GM18873 (cell line): ENCODE measurements around the gene CYP26B1.

Experiments used
- ATAC-seq: cut with Tn5 transposase; IDR thresholded peaks from one replicate; pipeline ENCODE4 v1.9.1; 2021; ENCODE audit warnings: mild to moderate bottlenecking, moderate library complexity, moderate number of reproducible peaks; ENCODE audit not compliant: unreplicated experiment, low FRiP score

The CYP26B1 gene

DNA sequence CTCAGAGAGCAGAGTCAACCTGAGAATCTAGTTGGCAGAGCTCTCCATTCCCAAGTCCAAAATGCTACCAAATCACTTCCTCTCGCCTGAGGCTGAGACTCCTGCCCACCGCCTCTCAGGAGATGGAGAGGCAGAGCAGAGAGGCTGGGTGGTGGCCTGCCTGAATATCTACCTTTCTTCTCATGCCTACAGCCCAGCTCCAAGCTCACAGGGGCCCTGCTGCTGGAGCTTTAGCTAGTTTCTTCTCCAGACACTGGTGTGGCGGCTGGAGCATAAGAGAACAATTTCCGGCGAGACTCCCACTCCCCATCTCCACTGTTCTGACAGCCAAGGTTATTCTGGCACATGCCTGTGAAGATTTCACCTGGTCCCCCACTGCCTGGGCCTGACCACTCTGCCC is 8.1 kb upstream of the CYP26B1 start:
- ATAC-seq, result no peak

DNA sequence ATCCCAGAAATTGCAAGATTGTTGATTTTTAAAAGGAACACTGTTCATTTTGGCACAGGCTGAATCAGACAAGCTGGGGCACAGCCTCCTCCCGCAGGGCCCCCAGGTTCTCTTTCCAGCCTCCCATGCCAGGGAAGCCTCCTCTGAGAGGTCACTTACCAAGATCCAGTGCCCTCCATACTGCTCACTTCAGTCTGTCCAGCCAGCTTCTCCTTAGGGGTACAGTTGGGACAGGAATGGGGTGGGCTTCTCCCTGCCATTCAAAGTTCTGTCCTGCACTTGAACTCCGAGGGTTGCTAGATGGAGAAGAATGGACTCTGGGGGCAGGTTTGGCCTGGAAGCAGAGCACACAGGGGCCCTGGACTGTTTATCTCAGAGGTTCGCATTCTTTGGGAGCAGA is 7.5 kb upstream of the CYP26B1 start:
- ATAC-seq, result no peak

- ATAC-seq, result no peak
Measured at GRCh38 chr2:72154386-72154975, 6.8 kb upstream of the CYP26B1 start.

DNA sequence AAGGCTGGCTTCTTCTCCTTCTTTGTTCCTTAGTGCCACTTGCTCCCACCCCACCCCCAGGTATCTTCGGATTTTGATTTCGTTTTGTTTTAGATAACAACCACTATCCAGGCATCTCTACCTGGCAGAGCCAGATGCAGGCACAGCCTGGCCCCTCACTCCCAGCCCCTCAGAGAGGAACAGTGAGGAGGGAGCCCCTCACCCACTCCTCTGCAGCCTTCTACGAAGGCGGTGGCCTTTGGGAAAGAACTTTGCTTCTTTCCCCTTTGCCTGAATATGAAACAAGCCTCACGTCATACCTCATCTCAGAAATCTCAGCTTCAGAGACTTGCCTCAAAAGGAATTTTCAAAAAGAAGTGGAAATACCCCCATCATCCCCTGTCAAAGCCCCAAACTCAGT is 6.3 kb upstream of the CYP26B1 start:
- no peak for ATAC-seq

GRCh38 chr2:72153026-72153791 is 5.5 kb upstream of the CYP26B1 start:
- ATAC-seq, result no peak

DNA sequence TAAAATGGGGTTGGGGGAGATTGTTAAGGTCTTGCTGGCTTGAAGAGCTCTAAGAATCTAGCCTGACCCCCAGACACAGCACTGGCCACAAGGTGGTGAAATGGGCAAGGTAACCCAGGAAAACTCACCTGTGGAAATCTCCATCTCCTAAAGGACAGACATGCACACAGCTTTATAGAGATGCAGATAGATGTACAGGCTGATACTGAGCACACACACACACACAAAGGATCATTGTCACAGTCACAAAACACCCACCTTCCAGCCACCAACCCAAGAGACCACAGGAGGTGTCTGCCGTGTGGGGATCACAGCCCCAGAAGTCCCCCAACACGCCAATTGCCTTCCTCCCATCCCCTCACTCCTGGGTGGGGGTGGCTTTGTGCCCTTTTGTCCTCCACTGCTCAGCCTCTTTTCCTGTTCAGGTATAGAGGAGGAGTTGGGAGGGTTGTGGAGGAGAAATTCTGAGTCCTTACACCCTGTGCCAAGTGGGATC is 3.2 kb upstream of the CYP26B1 start:
- no peak for ATAC-seq

GRCh38 chr2:72150157-72150860 is 2.6 kb upstream of the CYP26B1 start:
- ATAC-seq, result peak; percentile 76

DNA sequence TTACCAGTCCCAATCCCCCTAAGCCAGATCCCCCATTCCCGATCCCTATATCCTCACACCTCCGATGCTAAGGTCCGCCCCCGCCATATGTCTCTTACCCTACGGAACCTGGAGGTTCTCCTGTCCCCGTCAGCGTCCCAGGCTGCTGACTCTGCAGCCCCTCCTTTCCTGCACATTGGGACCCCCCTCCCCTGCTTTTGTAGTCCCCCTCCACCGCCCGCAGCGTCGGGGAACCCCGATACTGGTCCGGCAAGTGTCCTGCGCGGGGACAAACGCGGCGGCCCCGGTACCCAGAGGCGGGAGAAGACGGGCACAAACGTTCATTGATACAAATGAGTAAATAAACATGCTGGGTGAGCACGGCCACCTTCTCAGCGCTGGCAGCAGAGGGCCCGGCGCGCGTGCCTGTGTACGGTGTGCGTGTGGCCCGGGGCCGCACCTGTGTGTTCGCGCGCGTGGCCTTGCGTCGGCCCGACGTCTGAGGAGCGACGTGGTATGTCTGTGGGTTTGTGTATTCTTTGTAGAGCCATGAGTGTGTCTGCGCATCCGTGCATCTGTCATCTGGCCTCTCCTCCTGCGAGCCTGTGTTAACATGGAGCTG is 2.0 kb upstream of the CYP26B1 start:
- no peak for ATAC-seq

GRCh38 chr2:72148837-72149555 is 1.3 kb upstream of the CYP26B1 start:
- no peak for ATAC-seq

DNA sequence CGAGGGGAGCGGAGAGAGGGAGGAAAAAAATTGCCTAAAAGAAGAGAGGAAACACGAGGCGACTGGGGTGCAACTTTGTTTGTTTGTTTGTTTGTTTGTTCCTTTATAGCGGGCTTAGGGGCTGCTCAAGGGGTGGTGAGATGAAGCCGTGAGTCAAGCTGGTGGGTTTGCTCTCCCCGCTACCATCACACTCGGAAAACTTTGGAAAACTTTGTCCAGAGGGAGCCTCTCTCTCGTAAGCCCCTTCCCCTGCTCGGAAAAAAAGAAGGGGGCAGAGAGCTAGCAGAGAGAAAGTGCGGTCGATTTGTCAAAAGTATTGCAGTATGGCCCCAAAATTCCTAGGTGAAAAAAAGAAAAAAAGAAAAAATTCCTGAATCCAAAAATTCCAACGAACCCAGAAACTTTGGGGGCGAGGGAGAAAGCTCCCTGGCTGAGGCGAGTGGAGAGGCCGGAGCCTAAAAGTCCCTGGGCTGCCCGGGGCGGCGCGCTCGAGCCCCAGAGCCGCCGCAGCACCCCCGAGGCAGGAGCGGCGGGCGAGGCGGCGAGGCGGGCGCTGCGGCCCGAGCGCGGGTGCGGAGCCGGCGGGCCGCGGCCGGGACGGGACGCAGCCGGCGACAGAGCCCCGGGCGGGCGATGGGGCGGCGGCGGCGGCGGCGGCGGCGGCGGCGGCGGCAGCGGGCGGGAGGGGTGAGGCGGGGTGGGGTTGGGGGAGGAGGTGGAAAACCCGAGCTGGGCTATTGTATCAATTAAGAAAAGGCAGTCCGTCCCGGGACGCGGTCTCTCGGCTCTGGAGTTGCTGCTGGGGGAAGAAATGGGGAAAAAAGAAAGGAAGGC is 558 bp upstream of the CYP26B1 start:
- ATAC-seq, result no peak

GRCh38 chr2:72146347-72147302 is 1.0 kb downstream of the CYP26B1 start:
- no peak for ATAC-seq

- no peak for ATAC-seq
Measured at GRCh38 chr2:72145658-72146329, 1.9 kb downstream of the CYP26B1 start.

- ATAC-seq, result no peak
Measured at GRCh38 chr2:72145289-72145657, 2.4 kb downstream of the CYP26B1 start.

DNA sequence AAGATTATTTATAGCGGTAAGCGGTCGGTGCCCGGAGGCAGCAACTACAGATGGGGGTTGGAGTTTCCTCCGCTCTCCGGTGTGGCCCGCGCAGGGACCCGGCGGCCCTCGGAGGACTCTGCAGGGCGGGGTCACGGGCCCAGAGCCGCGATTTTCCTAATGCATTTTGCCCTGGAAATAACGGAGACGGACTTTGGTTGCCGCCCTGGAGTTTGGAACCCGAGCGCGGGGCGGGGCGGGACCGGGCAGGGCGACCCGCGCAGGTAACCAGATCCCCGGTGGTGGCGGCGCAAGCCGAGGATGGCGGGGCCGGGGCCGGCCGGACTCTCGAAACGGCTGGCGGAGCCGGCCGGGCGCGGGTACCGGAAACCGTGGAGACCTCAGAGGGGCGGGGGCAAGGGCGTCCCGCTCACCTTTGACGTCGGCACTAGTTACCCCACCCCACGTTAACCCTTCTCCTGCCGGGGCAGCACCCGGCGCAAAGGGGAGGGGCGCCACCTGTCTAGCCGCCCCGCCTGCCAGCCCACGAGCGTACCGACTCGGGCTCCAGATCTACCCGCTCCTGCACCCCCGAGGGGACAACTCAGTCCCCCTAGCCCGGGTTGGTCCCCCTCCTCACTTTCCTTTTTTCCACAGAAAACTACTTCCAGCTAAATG is 2.9 kb downstream of the CYP26B1 start:
- no peak for ATAC-seq

- ATAC-seq, result no peak
Measured at GRCh38 chr2:72144274-72144631, 3.4 kb downstream of the CYP26B1 start.

DNA sequence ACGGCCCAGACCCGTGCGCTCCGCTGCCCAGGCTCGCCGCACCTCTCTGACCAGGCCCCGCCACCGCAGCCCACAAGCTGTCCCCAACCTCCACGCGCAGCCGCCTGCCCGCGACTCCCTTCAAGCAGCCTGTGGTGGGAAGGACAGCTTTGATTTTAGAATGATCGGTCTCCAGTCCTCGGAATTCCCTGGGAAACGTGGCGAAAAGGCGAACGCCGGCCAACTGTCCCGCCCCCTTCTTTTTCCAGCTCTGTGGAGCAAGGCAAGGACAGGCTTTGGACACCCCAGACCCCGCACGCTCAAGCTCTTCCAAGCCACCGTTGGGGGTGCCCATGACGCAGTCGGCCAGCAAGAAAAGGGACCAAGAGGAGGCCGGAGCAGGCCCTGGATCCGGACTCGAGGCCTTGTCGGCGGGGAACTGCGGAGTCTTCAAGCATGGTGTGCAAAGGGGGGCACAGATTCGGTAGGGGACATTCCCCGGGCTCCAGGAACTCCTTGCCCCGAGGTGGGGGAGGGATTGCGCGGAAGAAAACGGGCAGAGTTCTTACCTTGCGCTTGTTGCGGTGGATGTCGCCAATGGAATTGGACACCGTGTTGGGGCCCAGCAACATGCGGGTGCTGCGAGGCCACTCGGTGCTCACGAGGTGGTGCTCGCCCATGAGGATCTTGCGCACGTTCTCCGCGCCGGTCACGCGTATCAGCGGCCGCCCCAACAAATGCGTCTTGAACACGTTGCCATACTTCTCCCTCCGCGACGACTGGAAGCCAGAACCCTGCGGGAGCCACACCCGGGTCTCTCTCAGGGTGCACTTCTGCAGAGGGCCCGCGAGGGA is 4.0 kb downstream of the CYP26B1 start:
- ATAC-seq, result no peak
